ENCODE measurements around the gene RACK1.
A peak's percentile ranks its signal among the peaks of the same experiment; 100 is the strongest.

RACK1 gene

DNA sequence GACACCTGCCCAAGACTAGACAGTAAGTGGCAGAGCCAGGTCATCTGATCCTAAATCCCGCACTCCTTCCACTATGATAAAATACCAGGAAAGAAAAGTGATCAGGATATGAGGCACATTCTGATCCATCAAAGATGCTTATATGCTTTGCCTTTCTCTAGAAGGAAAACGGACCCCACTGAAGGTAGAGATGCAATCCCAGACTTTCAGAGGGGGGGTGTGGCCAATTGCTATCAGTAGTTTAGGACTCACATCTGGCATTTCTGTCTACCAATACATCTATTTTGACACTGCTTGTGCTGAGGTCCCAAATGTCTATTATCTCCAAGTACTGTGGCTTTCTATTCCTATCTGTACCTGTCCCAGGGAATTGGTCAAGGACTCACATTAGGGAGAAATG lies 15.6 kb upstream of the RACK1 start:
- ATAC-seq, result no peak

- no peak for ATAC-seq
Observed at GRCh38 chr5:181258576-181258975, 14.9 kb upstream of the RACK1 start.

DNA sequence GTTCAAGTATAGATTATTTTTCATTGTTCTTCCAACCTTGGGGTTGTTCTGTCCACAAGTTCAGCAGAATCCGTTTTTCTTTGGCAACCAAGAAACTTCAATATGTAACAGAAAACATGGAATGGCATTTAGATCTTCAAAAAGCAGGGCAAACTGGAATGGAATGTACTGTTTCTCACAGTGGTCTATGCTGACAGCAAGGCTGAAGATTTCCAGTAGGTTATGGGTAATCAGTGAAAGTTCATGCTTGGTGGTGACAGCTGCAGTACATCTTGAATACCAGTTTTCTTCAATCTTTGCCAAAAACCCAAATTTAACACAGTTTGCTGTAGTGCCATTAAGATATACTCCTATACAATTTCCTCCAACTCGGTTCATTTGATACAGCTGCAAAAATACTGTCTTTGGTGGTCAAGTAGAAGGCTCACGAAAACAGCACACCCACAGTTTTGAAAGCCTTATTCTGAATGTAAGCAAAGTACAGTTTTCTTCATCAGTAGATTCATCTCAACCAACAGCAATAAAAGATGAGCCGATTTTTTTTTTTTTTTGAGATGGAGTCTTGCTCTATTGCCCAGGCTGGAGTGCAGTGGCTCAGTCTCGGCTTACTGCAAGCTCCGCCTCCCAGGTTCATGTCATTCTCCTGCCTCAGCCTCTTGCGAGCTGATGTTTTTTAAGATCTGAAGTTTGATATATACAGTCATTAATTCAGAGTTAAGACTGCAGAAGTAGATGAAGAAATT lies 12.3 kb upstream of the RACK1 start:
- no peak for ATAC-seq

DNA sequence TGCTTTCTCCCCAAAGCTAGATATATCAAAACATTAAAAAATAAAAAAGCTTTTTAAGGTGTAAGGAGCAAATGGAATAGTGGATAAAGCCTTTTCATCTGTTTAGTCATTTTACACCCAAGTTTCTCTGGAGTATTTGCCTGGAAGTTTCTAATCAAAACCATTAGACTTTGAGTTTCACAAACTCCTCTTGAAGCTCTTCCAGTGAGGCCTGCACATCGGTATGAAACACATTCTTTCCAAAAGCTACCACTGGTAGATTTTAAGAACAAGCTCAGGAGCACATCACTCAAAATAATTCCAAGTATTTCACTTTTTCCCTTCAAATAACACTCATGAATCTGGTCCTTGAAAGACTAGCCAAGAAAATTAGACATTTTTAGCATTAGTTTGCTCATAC lies 11.6 kb upstream of the RACK1 start:
- ATAC-seq, result no peak

GRCh38 chr5:181248277-181248676 lies 4.6 kb upstream of the RACK1 start:
- no peak for ATAC-seq

- peak; percentile 27 to 29 for ATAC-seq
Observed at GRCh38 chr5:181246276-181247049, 2.8 kb upstream of the RACK1 start.

- ATAC-seq, result no peak
Observed at GRCh38 chr5:181245427-181246275, 1.9 kb upstream of the RACK1 start.

DNA sequence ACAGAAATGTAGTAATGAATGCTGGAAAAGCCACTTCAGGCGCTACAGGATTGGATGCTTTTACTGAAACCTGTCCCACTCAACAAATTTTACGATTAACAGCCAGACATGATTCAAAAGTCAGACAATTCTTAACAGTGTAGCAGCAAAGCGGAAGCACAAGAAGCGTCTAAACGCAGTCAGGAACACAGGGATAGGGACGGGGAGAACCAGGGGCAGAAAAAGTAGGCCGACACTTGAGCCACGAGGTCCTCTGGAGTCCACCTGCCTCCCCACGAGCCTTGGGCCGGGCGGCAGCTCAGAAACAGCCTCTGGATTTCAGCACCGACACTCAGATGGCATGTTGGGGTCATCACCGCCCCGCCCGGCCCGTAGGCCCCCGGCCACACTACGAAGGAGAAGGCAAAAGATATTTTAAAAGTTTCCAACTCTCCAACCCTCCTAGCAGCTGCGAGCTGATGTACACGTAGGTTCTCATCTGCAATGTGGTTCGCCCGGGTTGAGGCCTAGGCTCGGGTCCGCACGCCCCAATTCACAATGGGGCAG lies 615 bp downstream of the RACK1 start:
- peak; percentile 0 to 4 for ATAC-seq

GRCh38 chr5:181242031-181242451 lies 1.7 kb downstream of the RACK1 start:
- no peak for ATAC-seq

DNA sequence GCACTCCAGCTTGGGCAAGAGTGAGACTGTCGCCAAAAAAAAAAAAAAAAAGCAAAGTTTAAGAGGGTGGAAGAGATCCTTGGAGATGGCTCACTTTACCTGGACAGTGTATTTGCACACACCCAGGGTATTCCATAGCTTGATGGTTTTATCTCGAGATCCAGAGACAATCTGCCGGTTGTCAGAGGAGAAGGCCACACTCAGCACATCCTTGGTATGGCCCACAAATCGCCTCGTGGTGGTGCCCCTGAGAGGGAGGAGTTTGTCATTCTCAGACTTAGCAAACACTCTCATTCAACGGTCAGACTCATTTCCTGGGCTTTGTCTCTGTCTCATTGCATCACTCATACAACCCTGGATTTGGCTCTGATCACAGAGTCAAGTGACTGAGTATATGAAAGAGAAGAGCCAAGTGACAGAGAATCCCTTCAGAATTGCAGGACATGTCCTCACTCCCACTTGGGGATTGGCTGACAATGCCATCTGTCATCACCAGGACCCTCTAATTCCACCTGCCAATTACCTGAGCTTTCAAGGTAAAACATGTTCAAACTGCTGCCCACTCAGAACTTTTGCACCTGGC lies 2.2 kb downstream of the RACK1 start:
- peak; percentile 60 to 69 for ATAC-seq

DNA sequence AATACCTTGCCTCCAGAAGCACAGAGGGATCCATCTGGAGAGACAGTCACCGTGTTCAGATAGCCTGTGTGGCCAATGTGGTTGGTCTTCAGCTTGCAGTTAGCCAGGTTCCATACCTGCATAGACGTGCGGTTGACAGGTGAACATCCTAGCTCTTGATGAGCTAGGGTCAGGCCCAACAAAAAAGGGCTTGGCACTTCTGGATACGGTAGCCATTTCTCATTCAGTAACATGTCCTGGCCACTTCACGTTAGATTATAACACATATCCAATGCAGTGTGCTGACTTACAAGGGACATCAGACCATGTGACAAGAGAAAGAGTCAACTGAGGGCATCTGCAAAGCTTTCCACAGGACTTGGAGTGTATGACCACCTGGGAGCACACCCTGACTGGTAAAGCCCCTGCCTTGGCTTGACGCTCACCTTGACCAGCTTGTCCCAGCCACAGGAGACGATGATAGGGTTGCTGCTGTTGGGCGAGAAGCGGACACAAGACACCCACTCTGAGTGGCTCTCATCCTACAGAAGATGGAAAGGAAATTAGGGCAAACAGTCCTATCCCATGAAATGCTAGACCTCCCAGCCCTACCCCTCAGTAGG lies 4.5 kb downstream of the RACK1 start:
- ATAC-seq, result no peak

DNA sequence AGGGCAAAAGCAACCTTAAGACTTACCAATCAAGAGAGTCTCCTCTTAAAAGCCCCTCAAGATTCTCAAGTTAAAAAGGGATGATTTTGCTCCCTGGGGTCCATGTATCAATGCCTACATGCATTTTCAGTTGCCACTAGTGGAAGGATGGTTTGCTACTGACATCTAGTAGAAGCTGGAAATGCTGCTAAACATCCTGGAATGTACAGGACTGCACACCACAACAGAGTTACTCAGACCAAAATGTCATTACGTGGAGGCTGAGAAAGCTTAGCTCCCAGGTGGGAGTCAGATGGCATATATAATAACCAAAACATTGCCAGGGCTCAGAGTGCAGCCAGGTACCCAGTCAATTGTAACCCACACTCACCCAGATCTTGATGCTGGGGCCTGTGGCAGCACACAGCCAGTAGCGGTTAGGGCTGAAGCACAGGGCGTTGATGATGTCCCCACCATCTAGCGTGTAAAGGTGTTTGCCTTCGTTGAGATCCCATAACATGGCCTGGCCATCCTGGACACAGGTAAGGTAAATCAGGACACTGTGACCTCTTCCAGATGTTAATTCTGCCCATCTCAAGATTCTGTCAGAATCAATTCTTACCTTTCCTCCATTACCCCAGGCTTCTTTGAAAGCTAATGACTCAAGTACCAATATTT lies 5.8 kb downstream of the RACK1 start:
- no peak for ATAC-seq

DNA sequence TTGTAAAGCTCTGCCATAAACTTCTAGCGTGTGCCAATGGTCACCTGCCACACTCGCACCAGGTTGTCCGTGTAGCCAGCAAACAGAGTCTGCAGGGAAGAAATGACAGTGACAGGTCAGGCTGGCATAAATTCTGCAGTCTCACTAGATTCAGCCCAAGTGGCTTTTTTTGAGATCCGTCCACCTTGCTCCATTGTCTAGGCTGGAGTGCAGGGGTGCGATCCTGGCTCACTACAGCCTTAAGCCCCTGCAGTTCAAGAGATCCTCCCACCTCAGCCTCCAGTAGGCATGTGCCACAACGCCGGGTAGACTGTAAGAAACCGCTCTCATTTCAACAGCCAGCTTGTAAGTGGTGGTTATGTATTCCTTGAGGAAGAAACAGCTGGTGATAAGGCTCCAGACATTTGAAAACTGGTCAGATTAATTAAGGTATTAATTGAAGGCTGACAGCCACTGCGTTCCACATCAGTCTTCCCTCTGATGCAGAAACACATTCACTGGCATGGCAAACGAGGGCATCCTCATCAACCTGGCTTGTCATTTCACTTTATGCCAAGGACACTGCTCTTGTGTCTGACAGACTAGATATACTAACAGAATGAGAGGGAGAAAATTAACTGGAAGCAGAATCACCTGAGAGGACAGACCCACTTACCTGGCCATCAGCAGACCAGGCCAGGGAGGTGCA lies 6.6 kb downstream of the RACK1 start:
- ATAC-seq, result no peak

DNA sequence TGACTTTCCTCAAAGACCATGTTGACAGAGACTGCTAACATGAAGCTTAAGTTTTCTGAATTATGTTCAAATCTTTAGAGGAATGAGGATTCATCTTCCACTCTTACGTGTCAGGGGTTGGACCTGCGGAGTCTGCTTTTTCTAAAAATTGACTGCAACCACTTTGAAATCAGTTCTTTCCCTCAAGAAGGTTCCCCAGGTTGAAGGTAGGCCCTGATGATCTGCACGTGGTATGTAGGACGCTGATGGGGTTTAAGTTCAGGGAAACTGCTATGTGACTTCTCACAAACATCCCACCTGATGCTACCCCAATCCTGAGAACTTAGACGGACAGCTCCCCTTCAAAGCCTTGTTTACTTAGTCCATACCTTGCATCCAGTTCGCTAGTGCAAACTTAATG lies 7.2 kb downstream of the RACK1 start:
- ATAC-seq, result no peak

GRCh38 chr5:181235689-181236366 lies 7.9 kb downstream of the RACK1 start:
- no peak for ATAC-seq

- no peak for ATAC-seq
Observed at GRCh38 chr5:181235323-181235688, 8.4 kb downstream of the RACK1 start.

DNA sequence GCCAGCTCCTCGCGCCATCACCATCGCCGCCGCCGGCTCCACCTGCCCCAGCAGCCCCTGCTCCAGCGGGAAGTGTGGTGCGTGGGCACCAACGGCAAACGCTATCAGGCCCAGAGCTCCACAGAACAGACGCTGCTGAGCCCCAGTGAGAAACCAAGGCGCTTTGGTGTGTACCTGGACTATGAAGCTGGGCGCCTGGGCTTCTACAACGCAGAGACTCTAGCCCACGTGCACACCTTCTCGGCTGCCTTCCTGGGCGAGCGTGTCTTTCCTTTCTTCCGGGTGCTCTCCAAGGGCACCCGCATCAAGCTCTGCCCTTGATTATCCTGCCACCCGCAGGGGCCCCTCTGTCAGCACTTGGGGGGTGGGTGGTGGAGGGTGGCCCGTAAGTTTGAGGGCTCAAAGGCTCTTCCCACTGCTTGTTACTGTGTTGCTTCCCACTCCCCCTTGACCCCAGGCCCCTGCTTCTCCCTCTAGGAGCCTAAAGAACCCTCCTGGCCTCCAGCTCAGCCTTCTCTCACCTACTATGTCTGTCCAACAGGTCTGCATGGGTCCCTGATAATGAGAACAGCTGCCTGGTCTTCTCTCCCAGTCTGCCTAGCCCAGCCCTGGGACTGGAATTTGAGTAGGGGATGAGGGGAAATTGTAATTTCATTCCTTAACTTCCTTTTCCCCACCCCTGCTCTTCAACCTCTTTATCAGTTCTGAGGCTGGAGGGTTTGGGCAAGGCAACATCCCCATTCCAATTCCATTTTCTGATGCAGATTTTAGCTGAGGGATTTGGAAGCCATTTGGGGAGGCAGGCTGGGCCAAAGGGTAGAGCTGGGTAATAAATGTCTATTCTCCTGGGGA lies 9.0 kb downstream of the RACK1 start:
- ATAC-seq, result no peak

DNA sequence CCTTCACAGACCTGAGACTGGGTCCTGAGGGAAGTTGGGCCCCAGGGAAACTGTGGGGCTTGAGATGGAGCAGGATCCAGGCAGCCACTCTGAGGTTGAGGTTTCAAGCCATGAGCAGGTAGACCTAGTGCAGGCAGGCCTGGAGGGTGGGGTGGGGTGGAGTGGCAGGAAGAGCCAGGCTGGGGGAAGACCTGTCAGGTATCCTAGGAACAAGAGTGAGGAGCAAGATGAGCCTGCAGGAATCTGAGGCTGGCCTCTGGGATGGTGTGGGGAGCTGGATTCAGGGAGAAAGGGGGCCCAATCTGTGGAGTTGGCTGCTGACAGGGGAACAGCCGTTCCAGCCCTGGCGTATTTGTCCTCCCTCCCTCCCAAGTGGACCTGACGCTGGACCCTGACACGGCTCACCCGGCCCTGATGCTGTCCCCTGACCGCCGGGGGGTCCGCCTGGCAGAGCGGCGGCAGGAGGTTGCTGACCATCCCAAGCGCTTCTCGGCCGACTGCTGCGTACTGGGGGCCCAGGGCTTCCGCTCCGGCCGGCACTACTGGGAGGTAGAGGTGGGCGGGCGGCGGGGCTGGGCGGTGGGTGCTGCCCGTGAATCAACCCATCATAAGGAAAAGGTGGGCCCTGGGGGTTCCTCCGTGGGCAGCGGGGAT lies 9.8 kb downstream of the RACK1 start:
- no peak for ATAC-seq
